Inflammatory macrophage treated with lipopolysaccharide for 4 hours (primary cell): Measurements from ENCODE around the gene IWS1.
"Not testable (repeated sequence)": the region's sequence is repeated elsewhere in the genome, so short reads cannot be mapped to it uniquely, and the experiment has no call there.

Source experiments
- DNase-seq: peaks from one replicate; pipeline ENCODE4 v3.0.0-alpha.2; 2020

IWS1 gene

DNA sequence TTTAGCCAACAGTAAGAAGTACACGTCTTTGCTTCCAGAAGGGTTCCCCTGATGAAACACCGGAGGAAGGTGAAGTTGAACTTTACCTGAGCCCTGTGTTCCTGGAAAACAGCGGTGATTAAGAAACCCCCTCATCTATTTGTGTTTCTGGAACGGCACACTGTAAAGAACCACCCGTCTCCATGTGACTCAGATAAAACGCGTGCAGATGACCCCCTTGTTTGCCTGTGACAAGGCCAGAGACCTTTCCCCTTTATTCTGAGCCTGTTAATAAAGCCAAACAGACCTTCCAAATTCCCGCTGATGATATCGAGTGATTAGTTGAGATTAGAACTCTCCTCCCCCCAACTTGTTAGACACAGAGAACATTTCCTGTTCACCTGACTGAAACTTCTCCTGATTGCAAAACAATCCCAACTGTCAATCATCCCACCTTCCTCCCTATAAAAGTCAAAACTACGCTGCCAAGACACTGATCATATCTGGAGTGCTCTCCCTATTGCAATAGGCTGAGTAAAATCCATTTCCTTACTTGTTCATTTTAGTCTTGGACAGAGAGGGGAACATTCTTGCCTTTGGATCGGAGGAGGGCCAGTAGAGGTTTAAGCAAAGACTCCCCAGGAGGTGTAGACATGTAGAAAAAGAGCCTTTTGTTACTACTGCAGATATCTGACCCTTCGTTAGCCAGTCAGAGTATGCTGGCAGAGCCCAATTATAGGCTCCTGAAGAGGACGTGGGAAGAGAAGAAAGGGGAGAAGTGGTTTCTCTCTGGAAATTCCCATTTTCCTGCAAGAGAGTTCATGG lies 914 bp upstream of the IWS1 start:
- no peak for DNase-seq

DNA sequence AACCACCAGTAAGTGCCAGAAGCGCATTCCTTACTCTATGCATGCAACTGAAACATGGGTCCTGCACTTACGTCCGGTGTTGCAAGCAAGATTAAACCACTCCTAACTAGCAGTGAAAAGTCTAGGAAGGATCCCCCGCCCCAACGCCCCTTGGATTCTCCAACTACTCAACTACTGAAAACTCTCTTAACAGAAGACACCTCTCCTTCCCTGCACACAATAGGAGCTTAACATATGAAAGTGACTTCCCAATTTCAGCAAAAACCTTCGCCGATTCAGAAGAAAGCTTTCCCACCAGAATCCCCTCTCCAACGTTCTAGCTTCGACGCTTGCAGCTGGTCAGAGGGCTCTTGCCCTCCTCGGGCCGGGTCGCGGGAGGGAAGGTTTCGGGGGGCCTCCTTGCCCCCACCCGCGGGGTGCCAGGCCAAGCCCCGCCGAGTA lies 578 bp downstream of the IWS1 start:
- peak; percentile 19 for DNase-seq

DNA sequence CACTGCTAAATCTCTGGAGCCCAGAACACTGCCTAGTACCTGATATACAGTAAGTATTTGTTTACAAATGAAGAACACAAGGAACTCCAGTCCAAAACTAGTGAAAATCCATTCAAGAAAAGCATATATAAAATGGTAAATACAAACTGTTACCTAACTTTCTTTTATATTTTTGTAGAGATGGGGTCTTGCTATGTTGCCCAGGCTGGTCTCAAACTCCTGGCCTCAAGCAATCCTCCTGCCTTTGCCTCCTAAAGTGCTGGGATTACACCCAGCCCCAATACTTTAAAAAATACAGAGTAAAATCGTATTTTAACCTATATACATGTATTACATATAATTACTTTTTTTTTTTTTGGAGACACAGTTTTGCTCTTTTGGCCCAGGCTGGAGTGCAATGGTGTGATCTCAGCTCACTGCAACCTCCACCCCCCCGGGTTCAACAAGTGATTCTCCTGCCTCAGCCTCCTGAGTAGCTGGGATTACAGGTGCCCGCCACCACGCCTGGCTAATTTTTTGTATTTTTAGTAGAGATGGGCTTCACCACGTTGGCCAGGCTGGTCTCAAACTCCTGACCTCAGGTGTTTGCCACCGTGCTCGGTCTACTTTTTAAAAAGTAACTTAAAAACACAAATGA lies 2.0 kb downstream of the IWS1 start:
- not testable (repeated sequence) for DNase-seq

DNA sequence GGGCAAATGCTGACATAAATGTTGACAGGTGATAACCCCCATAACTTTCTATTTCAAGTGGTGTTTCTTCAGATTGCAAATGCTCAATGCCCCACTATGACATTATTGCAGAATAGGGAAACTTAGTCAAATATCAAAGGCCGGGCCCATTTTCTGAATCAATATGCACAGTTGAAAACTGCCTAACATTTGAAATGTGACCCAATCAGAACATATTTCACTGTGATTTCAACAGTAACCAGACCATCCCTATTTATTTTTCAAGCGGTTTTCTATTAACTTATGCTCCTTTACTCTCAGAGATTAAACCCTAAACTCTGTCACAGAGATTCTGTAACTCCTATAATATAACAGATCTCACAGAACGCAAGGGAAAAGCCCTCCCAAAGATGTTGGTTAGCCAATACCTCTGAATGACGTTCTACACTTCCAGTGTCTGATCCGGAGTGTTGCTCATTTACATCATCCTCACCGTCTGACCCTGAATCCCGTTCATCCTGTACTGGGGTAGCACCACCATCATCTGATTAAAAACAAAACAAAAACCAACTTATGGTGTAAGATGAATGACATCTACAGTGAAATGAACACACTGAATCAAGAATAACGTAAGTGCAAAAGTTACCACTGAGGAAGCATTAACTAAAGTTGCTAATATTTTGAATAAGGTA lies 2.9 kb downstream of the IWS1 start:
- peak; percentile 51 for DNase-seq

DNA sequence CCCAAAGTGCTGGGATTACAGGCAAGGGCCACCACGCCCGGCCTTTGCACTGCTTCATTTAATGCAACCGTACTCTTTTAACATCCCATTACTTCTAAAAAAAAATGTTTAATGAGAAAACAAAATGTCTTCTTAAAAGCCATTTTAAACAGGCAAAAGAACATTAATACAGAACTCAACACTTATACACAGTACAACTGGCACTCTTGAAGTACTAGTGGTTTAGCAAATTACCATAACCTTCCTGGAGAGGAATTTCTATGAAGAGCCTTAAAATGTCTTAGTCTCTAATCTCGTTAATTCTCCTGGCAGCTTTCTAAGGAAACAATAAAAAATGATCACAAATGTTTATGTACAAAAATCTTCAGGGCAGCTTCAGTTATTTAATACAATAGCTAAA lies 5.9 kb downstream of the IWS1 start:
- DNase-seq: no peak

DNA sequence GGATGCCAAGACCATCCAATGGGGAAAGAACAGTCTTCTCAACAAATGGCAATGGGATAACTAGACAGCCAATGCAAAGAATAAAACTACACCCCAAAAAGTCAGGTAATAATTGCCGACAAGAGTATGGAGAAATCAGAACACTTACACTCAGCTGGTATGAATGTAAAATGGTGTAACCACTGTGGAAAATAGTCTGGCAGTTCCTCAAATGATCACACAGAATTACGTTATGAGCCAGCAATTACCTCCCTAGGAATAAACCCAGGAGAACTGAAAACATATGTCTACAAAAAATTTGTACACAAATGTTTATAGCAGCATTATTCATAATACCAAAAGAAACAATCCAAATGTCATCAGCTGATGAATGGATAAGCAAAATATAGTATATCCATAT lies 8.8 kb downstream of the IWS1 start:
- DNase-seq: no peak

DNA sequence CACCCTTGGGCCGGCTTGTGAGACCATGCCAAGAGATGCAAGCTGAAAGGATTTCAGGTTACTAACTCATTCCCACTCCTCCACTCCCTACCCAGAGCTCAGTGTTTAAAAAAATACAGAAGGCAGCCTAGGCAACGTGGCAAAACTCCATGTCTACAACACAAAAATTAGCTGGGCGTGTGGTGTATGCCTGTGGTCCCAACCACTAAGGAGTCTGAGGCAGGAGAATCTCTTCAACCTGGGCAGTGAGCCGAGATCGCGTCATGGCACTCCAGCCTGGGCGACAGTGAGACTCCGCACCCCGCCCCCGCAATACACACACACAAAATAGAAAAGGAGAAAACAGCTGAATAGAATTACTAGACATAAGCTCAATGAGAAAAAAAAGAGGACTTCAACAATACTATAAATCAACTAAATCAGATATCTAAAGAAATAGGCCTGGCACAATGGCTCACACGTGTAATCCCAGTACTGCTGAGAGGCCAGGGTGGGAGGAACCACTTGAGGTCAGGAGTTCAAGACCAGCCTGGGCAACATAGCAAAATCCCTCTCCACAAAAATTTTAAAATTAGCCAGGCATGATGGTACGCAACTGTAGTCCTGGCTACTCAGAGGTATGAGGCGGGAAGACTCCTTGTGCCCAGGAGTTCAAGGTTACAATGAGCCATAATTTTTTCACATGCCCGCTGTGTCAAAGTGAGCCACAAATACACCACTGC lies 10.1 kb downstream of the IWS1 start:
- no peak for DNase-seq

DNA sequence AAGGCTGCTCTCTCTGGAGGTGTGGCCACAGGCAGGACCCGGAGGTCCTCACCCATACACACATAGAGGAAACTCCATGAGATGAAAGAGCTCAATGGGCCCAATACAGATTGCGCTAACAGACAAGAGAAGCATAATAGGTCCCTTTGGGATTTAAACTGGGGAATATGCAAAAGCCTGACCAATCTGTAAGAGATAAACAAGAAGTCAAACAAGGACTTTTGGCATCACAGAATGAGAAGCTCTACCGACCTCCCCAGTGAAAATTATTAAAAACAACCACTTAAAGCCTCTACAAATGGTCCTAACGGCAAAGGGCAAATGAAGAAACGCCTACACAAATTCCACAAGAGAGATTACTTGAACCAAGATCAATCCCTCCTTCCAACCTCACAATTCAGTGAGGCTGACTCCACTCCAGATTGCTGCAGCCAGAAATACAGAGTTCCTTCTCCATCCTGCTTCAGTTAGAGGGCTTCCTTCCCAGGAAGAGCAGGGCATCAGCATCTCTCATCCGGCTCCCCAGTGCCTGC lies 10.8 kb downstream of the IWS1 start:
- no peak for DNase-seq

DNA sequence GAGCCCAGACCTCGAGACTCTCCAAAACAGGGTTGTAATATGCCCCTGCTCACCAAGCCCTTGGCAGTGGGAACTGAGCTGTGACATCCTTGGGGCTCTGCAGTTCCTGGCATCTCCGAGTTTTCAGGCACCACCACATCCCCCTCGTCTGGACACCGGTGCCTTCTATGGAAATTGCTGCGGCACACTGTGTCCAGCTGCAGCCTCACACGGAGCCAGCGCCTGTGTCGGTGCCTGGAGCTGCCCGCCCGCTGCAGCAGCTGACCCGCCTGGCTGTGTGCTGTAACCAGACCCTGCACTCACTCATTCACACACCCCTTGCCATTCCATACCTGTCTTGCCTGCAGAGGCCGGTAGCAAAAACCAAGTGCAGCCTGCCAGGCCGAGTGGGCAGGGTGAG lies 11.8 kb downstream of the IWS1 start:
- DNase-seq: no peak

DNA sequence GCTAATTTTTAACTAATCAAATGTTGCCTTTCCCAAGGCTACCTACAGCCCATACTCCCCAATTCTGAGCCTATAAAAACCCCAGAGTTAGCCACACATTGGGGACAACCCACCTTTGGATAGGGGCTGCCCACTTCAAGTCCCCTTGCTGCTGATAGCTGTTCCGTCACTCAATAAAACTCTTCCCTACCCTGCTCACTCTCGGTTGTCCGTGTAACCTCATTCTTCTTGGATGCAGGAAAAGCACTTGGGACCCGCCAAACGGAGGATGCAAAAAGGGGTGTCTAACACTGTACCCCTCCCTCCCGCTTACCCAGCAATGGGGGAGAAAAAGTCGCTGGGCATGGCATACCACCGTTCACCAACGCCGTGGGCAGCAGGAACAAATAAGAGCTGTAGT lies 12.2 kb downstream of the IWS1 start:
- no peak for DNase-seq

DNA sequence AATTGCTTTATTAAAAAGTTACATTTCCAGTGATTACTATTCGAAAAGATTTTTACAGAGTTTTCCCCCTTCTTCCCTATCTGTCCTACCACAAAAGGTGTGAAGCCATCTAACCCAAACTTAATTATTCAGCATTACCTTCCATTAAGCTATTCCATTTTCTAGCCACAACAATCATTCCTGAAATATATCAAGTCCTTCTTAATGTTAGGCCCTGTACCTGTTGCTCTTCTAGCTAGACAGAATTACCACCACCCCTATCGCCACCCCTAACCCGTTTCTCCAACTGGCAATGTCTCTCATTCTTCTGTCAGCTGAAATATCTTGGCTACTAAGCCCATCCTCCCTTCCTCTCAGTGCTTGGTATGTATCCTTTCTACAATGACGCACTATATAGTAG lies 13.9 kb downstream of the IWS1 start:
- no peak for DNase-seq

DNA sequence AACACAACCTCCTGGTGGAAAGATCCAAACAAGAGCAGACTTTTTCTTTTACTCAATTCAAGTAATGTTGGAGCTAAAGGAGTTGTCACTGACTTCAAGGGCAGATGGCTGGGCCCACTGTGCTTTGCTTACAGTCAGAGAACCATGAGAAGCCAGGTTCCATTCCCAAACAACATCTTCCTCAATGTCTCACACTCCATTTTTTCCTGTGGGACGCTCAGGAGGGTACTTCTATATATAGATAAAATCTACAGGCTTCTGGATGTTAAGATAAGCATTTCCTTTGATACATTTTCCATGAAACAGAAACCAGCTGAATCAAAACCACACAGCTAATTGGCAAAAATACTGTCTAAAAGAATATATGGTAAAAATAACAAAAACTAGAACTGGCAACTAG lies 14.4 kb downstream of the IWS1 start:
- no peak for DNase-seq

DNA sequence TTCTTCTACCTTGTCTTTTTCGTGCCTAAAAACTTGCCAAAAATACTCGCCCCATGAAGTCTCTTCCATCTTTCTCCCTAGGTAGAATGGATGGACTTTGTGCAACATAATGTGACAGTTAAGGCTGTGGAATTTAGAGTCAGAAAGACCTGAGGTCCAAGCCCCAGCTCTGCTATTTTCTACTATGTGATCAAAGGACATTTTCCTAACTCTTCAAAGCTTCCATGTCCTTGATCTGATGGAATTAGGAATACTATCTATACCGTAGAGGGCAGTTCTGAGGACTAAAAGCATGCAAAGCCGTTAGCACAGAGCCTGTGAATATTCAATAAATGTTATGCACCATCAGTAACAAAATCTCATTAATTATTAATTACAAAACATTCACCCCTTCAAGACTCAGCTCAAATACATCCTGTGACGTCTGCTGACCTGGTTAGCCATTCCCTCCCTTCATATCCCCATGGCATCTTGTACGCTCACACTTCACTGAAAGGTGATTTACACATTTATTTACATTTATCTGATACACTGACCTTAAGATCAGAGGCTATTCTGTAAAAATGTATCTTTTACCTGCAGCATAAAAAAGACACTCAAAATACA lies 15.1 kb downstream of the IWS1 start:
- no peak for DNase-seq

DNA sequence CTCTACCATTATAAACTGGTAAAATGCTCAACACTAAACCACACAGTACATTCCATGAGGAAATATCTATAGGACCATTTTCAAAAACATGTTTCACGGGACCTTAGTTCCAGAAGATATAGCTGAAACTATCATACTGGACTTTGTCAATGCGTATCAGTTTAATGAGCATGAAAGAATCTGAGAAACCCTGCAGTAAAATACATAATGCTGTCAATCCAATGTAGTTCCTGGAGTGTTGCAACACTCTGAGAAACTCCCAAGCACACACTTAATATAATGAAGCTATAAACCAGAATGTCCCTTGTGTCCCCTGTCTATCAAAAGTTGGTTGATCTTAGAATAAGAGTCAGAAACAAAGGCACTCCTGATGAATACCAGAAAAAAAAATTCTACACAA lies 16.2 kb downstream of the IWS1 start:
- no peak for DNase-seq

DNA sequence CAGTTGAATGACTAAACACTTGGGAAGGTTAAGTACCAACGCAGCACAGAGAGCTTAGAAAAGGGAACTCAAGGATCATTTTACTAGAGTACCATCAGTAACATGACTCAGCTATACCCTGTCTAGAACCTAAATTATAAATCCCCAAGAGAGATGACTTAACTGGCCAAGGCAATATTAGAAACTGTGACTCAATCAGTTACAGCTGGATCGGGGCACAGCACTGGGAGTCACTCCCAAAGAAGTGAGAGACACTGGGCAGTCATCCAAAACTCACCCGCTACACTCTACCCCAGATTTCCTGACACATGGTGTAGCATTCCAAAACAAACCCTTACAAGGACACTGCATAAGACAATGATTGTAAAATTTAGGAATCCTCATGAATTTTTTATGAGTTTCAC lies 17.7 kb downstream of the IWS1 start:
- DNase-seq: peak; percentile 90

DNA sequence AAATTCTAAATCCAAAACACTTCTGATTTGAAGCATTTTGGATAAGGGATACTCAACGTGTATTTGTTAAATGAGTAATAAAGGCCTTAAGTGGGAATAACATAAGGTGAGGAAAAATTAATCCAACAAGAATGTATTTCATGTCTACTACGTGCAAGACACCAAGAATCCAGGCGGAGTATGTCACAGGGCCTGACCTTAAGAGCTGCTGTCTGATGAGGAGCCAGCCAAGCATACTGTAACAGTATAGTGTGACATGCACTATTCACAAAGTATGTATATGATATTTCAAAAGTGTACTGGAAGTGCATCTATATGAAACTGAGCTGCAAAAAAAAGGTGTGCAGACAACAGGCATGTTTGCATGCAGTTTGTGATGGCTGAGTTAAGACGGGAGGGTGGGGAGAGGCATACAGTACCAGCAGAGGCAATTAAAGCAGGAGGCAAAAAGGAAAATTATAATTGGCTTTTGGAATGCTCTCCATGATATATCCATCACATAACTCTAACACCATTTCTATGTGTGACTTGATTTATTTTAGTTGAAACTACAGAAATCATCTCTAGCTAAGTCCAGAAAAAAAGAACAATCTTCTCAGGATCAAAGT lies 18.2 kb downstream of the IWS1 start:
- no peak for DNase-seq

DNA sequence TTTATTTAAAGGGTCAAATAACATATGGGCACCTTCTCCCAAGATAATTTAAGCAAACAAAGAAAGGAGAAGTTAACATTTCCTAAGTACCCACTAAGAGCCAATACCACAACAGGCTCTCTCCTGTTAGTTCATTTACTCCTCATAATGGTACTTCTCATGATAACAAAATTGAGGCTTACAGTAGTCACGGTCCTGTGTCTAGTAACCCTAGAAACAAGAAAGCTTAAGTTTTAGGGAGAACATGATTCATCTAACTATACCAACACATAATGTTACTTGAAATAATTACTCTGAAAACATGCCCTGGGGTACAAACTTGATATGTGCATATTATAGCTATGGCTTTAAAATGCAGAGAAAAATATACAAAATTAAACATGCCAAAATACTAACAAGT lies 19.8 kb downstream of the IWS1 start:
- no peak for DNase-seq

DNA sequence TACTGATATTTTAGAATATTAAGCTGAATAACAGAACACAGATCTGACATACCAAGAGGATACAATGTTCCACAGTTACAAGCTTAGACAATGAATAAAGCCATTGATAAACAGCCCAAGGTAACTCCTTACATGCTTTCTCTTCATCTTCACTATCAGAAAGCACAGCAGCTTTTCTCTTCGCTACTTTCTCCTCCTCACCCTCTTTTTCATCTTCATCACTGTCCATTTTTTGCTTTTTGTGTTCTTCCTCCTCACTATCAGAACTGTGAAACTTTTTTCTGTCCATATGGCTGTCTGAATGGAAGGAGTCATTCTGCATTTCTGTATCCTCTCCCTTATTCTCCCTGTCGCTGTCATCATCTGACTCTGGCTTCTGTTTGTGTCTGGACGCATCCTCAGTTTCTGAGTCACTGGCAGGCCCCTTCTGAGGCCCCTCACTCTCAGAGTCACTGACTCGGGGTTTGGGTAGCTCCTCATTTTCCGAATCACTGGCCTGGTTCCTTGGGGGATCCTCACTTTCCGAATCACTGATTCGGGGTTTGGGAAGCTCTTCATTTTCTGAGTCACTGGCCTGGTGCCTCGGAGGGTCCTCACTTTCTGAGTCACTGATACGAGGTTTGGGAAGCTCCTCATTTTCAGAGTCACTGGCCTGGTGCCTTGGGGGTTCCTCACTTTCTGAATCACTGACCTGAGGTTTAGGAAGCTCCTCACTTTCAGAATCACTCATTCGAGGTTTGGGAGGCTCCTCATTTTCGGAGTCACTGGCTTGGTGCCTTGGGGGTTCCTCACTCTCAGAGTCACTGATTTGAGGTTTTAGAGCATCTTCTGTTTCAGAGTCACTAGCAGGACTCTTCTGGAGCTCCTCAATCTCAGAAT lies 21.5 kb downstream of the IWS1 start:
- peak; percentile 41 for DNase-seq

DNA sequence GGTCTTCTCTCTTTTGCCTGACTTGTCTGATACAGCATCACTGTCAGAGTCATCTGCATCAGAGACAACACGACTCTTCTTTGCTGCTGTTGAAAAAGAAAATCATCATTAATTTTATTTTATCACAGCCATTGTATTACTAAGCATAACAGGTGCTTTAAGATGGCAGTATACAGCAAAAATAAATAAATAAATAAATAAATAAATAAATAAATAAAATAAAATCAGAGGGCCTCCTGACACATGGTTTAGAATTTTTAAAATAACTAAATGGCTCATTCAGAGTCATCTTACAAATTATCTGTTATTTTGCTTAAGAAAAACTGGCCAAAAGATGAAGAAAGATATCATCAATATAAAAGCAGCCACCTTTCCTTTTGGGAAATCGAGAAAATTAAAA lies 22.8 kb downstream of the IWS1 start:
- no peak for DNase-seq

DNA sequence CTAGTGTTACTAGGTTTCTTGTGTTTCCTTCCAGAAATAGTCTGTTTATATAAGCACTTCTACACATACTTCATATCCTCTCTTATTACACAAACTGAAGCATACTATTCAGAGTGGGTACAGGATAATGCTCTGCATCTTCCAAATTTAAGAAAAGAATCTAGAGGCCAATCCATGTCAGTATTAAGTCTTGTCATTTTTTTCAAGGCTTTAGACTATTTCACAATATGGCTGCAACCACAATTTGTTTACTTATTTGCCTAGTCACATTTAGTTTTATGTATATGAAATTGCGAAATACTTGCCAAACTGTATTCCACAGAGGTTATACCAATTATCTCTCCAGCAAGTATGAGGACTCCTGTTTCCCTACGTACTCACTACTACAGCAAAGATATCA lies 27.9 kb downstream of the IWS1 start:
- peak; percentile 49 for DNase-seq

DNA sequence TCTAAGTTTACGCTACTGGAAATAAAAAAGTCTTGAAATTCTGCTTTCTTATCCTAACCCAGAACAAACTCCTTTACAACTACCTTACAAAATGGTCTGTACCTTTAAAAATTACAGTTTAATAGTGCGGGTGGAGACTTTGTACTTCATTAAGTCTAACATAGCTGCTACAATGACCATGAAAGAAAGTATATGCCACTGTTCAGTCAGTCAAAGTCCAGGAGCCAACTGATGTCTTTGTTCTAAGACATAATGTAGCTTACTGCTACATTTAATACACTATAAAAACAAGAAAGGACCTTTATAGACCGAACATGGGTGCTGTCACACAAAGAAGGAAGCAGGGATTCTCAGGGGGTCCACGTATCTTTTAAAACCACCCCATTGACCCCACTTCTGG lies 36.0 kb downstream of the IWS1 start:
- no peak for DNase-seq
